KG1 (cell line): ENCODE results near the gene COMMD10.

Experiments used
- DNase-seq: peaks from one replicate; lab custom pipeline; 2025; lab: John Stamatoyannopoulos, UW

Gene COMMD10

GRCh38 chr5:116292321-116292720, 207.5 kb downstream of the COMMD10 start:
- DNase-seq = no peak

DNA sequence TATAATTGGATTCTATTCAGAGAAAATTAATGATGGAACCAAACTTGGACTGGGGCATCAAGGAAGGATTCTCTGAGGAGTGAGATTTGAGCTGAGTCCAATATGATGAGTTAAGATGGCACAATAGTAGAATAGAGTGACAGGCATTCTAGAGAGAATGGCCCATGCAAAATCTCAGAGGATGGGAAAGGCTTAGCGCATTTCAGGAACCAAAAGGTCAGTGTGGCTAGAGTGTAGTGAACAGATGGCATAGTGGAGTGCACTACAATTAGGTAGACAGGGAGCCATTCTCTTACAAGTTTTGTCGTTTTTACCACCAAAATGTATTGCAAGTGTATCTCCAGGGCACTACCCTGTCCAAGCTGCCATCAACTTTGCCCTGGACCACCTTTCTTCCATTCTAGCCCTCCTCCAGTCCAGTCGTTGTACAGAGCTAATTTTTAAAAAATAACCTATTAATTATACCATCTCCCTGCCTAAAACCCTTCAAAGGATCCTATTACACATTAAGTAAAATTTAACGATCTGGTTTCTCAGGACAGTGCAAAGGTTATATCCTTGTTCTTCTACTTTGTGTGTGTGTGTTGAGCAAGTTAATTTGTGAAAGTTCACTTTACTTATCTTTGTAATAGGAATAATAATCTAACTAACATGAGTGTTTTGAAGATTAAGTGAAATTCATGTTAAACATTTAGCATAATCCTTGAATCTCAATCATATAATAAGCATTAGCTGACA, 211.7 kb downstream of the COMMD10 start:
- DNase-seq = no peak

GRCh38 chr5:116297296-116297814, 212.5 kb downstream of the COMMD10 start:
- no peak for DNase-seq

GRCh38 chr5:116299746-116300640, 215.2 kb downstream of the COMMD10 start:
- no peak for DNase-seq

DNA sequence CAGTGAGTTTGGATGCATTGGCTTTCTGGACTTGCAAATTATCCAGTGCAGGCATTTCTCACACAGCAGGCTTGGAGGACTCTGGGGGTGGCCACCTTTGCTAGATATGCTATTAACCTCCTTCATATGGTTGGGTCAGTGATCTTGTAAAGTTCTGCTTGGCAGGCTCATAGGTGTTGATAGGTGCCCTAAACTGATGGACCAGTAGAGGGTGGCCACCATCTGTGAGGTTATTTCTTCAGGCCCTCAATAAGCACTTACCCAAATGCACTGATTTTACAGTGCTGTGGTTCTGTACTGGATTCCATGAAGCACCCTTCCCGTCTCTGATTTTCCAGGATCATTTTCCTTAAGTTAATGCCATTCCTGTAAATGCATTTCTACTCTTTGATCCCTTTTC, 216.3 kb downstream of the COMMD10 start:
- no peak for DNase-seq

DNA sequence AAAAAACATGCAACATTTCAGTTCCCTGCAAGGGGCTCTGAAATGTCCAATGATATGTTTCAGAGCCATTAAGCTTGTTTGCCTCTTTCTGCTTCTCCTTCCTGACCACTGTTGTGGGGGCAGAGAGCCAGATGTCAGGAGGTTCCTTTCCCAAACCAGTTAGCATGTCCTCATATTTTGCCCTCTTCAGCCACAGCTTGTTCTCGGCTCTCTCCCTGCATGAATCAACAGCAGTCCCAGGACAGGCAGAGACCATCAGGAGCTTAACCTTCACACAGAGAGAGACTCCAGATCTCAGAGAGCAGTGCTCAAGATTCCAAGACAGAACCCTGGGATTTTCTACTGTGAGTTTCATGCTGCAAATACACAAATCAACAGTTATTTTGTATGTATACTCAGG, 218.5 kb downstream of the COMMD10 start:
- DNase-seq = no peak

GRCh38 chr5:116303810-116304209, 219.0 kb downstream of the COMMD10 start:
- DNase-seq = no peak

GRCh38 chr5:116305899-116306298, 221.1 kb downstream of the COMMD10 start:
- no peak for DNase-seq

- no peak for DNase-seq
Measured at GRCh38 chr5:116306846-116307245, 222.0 kb downstream of the COMMD10 start.

DNA sequence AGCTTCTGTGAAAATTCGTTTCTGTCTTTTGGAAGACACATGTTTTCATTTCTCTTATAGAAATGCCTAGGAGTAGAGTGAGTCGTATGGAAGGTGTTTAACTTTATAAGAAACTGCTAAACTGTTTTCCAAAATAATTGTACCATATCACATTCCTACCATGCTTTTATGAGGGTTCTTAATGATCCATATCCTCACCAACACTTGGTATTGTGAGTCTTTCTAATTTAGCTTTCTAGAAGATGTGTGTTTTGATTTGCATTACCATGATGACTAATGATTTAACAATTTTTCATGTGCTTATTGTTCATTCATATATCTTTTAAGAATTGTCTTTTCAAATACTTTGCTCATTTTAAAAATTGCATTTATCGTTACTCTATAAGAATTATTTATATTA, 223.6 kb downstream of the COMMD10 start:
- DNase-seq = no peak

GRCh38 chr5:116313366-116313765, 228.5 kb downstream of the COMMD10 start:
- DNase-seq = no peak

- DNase-seq = no peak
Measured at GRCh38 chr5:116315531-116315930, 230.7 kb downstream of the COMMD10 start.

GRCh38 chr5:116318091-116318854, 233.4 kb downstream of the COMMD10 start:
- no peak for DNase-seq

GRCh38 chr5:116320486-116320885, 235.7 kb downstream of the COMMD10 start:
- no peak for DNase-seq

GRCh38 chr5:116329503-116329902, 244.7 kb downstream of the COMMD10 start:
- no peak for DNase-seq

GRCh38 chr5:116340799-116341198, 256.0 kb downstream of the COMMD10 start:
- no peak for DNase-seq
